Kidney (tissue), 14 donors: ENCODE data around the gene IL31. TPM values are rescaled to one million over a fixed set of nuclear protein-coding genes. Genes with fewer than 3 reads are reported as not detected.

ENCODE experiments used
- DNase-seq, 5 donors: peaks; one replicate each; pipeline ENCODE4 v3.0.0-alpha.2; 2013 to 2020
- FAIRE-seq: peaks from 2 replicates; lab custom pipeline; 2012; peaks lifted over from hg19 to GRCh38; lab: Jason Lieb, UNC
- H3K27ac ChIP-seq, 2 donors: one replicate each; pipeline ENCODE4 v1.7.0; 2013; ENCODE audit warnings: low read depth in 2 of 2, low read length in 2 of 2, inconsistent platforms in 1 of 2
- H3K27me3 ChIP-seq: one replicate; pipeline ENCODE4 v1.7.1; 2013; ENCODE audit warnings: low read length, inconsistent platforms; ENCODE audit not compliant: control insufficient read depth, insufficient read depth
- H3K36me3 ChIP-seq, 3 donors: one replicate each; pipeline versions ENCODE4 v1.7.0 to v1.7.1; 2013; ENCODE audit warnings: low read length in 3 of 3, control low read depth in 1 of 3, inconsistent platforms in 1 of 3; ENCODE audit not compliant: insufficient read depth in 3 of 3, control insufficient read depth in 2 of 3
- H3K4me1 ChIP-seq, 3 donors: one replicate each; pipeline versions ENCODE4 v1.7.0 to v1.7.1; 2013; ENCODE audit warnings: low read length in 3 of 3, inconsistent platforms in 1 of 3, low read depth in 1 of 3; ENCODE audit not compliant: control insufficient read depth in 2 of 3, insufficient read depth in 2 of 3
- H3K4me3 ChIP-seq, 3 donors: one replicate each; pipeline versions ENCODE4 v1.7.0 to v1.8.1; 2013; ENCODE audit warnings: low read length in 3 of 3, control low read depth in 1 of 3, inconsistent platforms in 1 of 3
- H3K9ac ChIP-seq, 3 donors: one replicate each; pipeline versions ENCODE4 v1.7.0 to v1.7.1; 2013; ENCODE audit warnings: low read length in 3 of 3, control low read depth in 1 of 3, inconsistent platforms in 1 of 3
- H3K9me3 ChIP-seq, 3 donors: one replicate each; pipeline versions ENCODE4 v1.7.0 to v1.7.1; 2013; ENCODE audit warnings: low read length in 3 of 3, control low read depth in 1 of 3, inconsistent platforms in 1 of 3; ENCODE audit not compliant: control insufficient read depth in 2 of 3, insufficient read depth in 1 of 3
- CTCF ChIP-seq: IDR thresholded peaks from 3 replicates; pipeline ENCODE4 v1.5.1; 2012; ENCODE audit warnings: mild to moderate bottlenecking, moderate library complexity, borderline replicate concordance; ENCODE audit not compliant: insufficient read depth; ENCODE audit errors: extremely low read depth
- intact Hi-C: fragments of 100-400 bp; cut with DNase I; formaldehyde crosslinking; loops from one replicate; pipeline ENCODE4 v1.11.1; 2022
- polyA plus RNA-seq: library from polyadenylated mRNA; stranded (reverse); fragments of 350-450 nt; fragmentation: Illumina TruSeq; extraction: RNeasy Lipid Tissue Mini Kit (QIAGEN cat#74804); gene quantifications from one replicate; pipeline ENCODE4 v1.2.3, GENCODE V29; 2014; ENCODE audit warnings: low read depth, low replicate concordance; ENCODE audit not compliant: insufficient read depth
- total RNA-seq: library from RNA; stranded (reverse); fragmentation: NEBNext Ultra II Directional; extraction: Animal tissue kit (Norgen Biotek cat#: 25700); gene quantifications from one replicate; pipeline ENCODE4 v1.2.1, GENCODE V29; 2021
- donor health status: control.
- donor health status: control.
- donor health status: control.
- donor health status: control.
- donor health status: control.
- donor health status: DM: yes; HTN: yes; CAD: no.
- donor health status: Normal renal cell carcinoma (clear cell type).

IL31 gene
- total and polyA plus RNA-seq, 2 donors from 2014 or later: not detected

GRCh38 chr12:122206111-122206881 lies 32.3 kb upstream of the IL31 start:
- no peak overlapping the region for H3K4me3 ChIP-seq
- no peak for DNase-seq
- intact Hi-C loops: no loop called here
- H3K9ac ChIP-seq: no peak overlapping the region
- peaks cover 0 to 5% (median 0%) of the 10 kb centered on the region in 3 donors for H3K4me1 ChIP-seq
- no peak for TF ChIP-seq CTCF
- peaks cover 0 to 20% (median 14%) of the 10 kb centered on the region in 3 donors for H3K36me3 ChIP-seq
- H3K27me3 ChIP-seq: peaks cover 4% of the 10 kb centered on the region
- no peak for FAIRE-seq
- no peak overlapping the region for H3K27ac ChIP-seq
- H3K9me3 ChIP-seq: no peaks in the 10 kb centered on the region

- Histone ChIP-seq H3K9ac (no peak overlapping the region), H3K27ac (no peak overlapping the region), H3K9me3 (no peaks in the 10 kb centered on the region), H3K27me3 (peaks cover 4% of the 10 kb centered on the region), H3K36me3 (peaks cover 0 to 17% (median 14%) of the 10 kb centered on the region in 3 donors), H3K4me3 (no peak overlapping the region), H3K4me1 (peaks cover 0 to 5% (median 0%) of the 10 kb centered on the region in 3 donors)
- intact Hi-C loops: no loop called here
- FAIRE-seq: no peak
- no peak for DNase-seq
- TF ChIP-seq CTCF: no peak
Observed at GRCh38 chr12:122205053-122205925, 31.3 kb upstream of the IL31 start.

- Histone ChIP-seq H3K36me3 (peaks cover 0 to 11% (median 9%) of the 10 kb centered on the region in 3 donors), H3K27me3 (peaks cover 4% of the 10 kb centered on the region), H3K4me3 (no peak overlapping the region), H3K4me1 (peaks cover 0 to 7% (median 0%) of the 10 kb centered on the region in 3 donors), H3K9me3 (no peaks in the 10 kb centered on the region), H3K9ac (no peak overlapping the region), H3K27ac (no peak overlapping the region)
- FAIRE-seq (no peak), DNase-seq (peak in 2 of 5 donors; percentile 37 to 71)
- TF ChIP-seq CTCF: no peak
- intact Hi-C loops: no loop called here
Observed at GRCh38 chr12:122204167-122205052, 30.4 kb upstream of the IL31 start.
